GM12874 (cell line): ENCODE results near the gene HSP90AA1.

ENCODE experiments used
- CTCF ChIP-seq: IDR thresholded peaks from 2 replicates; pipeline ENCODE4 v1.5.1; 2011; ENCODE audit warnings: low read depth, mild to moderate bottlenecking, control low read depth, low read length, moderate library complexity; ENCODE audit not compliant: insufficient read depth

HSP90AA1 gene

GRCh38 chr14:102117852-102118251 lies 31.0 kb upstream of the HSP90AA1 start:
- TF ChIP-seq CTCF: no peak

GRCh38 chr14:102116361-102117180 lies 29.7 kb upstream of the HSP90AA1 start:
- TF ChIP-seq CTCF: no peak

GRCh38 chr14:102111101-102111500 lies 24.3 kb upstream of the HSP90AA1 start:
- TF ChIP-seq CTCF: no peak

GRCh38 chr14:102105369-102105768 lies 18.5 kb upstream of the HSP90AA1 start:
- no peak for TF ChIP-seq CTCF

GRCh38 chr14:102103062-102103695 lies 16.3 kb upstream of the HSP90AA1 start:
- no peak for TF ChIP-seq CTCF

- TF ChIP-seq CTCF: no peak
These were observed 10.7 kb upstream of the HSP90AA1 start for GRCh38 chr14:102097441-102098135.

GRCh38 chr14:102096569-102097188 lies 9.8 kb upstream of the HSP90AA1 start:
- peak; percentile 73 for TF ChIP-seq CTCF
